Lower leg skin (tissue), 4 donors: ENCODE data around the gene AP1M1. TPM values are rescaled to one million over a fixed set of nuclear protein-coding genes. Genes with fewer than 3 reads are reported as not detected.

Experiments
- DNase-seq, 2 donors: peaks; one replicate each; pipeline ENCODE4 v3.0.0-alpha.2; 2019; ENCODE audit warnings: low spot score in 2 of 2
- H3K4me3 ChIP-seq: fragments of 200-600 bp; sonication (generic); 2 replicates; pipeline ENCODE4 v1.5.1; 2017; ENCODE audit warnings: mild to moderate bottlenecking, low read depth; ENCODE audit not compliant: poor library complexity, severe bottlenecking
- POLR2A ChIP-seq, 2 donors: fragments of 450-650 bp; IDR thresholded peaks; one replicate each; pipeline ENCODE4 v1.6.1; 2016 to 2017; ENCODE audit warnings: antibody characterized with exemption in 2 of 2, mild to moderate bottlenecking in 1 of 2, moderate library complexity in 1 of 2
- WGBS, 2 donors: methylation state at CpG; one replicate each; pipeline ENCODE4 v1.1.5; 2018; 5-methylcytosine and 5-hydroxymethylcytosine counted together
- intact Hi-C: fragments of 100-400 bp; cut with DNase I; formaldehyde crosslinking; loops from one replicate; pipeline ENCODE4 v1.15.0; 2023; ENCODE audit warnings: low total_unique reads
- total RNA-seq, 4 donors: library from RNA; depleted of rRNA; stranded (reverse); fragments of >200 nt; gene quantifications; one replicate each; pipeline ENCODE4 v1.1.0, GENCODE V29; 2016
- TF ChIP-seq, protein P1 (sequence below), 3 donors: fragments of 450-650 bp; IDR thresholded peaks; one replicate each; pipeline ENCODE4 v1.5.1; 2016; ENCODE audit warnings: antibody characterized with exemption in 3 of 3, mild to moderate bottlenecking in 3 of 3, moderate library complexity in 2 of 3

AP1M1 gene
- total RNA-seq, 4 donors from 2014 or later, result 47.2 to 66.9 (median 48.6) TPM

DNA sequence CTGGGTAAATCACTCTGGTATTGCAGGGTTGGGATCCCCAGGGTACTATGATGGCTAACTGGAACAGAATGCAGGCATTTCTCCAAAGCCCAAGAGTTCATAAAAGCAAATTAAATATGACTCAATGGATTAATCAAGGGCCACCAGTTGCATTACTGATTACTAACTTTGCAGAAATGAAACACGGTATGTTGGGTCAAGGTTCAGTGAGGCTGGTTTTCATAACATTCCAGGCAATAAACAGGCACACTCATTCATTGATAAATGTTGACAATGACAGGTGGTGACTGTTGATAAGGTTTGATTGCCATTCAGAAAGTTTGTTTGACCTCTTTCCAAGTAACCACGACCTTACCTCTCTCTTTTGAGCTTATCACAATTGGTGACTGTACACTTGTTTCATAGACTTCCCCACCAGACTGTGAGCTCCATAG is 506 bp upstream of the AP1M1 start:
- TF ChIP-seq POLR2A (IDR thresholded peaks at IDR 0.05), result no peak
- TF ChIP-seq, protein P1, sequence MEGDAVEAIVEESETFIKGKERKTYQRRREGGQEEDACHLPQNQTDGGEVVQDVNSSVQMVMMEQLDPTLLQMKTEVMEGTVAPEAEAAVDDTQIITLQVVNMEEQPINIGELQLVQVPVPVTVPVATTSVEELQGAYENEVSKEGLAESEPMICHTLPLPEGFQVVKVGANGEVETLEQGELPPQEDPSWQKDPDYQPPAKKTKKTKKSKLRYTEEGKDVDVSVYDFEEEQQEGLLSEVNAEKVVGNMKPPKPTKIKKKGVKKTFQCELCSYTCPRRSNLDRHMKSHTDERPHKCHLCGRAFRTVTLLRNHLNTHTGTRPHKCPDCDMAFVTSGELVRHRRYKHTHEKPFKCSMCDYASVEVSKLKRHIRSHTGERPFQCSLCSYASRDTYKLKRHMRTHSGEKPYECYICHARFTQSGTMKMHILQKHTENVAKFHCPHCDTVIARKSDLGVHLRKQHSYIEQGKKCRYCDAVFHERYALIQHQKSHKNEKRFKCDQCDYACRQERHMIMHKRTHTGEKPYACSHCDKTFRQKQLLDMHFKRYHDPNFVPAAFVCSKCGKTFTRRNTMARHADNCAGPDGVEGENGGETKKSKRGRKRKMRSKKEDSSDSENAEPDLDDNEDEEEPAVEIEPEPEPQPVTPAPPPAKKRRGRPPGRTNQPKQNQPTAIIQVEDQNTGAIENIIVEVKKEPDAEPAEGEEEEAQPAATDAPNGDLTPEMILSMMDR (IDR thresholded peaks at IDR 0.05), result no peak
- H3K4me3 ChIP-seq, result no peak overlapping the region
- no peak for DNase-seq
- intact Hi-C loops, result no loop called here
- 39 to 48% methylated on average over 2 of the region's 2 CpGs for WGBS, 2 donors

DNA sequence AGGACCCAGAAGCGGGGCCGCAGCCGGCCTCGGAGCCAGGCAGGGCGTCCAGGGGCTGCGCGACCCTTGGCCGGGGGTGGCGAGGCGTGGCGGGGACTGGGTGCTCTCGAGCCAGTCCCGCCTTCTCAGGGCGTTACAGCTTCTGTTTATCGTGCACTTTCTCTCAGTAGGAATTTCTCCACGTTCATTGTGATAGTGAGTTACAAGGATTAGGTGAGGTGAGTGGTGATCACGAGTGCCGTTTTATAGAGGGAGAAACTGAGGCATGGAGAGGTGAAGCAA is 600 bp downstream of the AP1M1 start:
- 0 to 4% methylated on average over 7 to 13 of the region's 18 CpGs for WGBS, 2 donors
- no peak for TF ChIP-seq POLR2A (IDR thresholded peaks at IDR 0.05)
- TF ChIP-seq, protein P1 (IDR thresholded peaks at IDR 0.05), result no peak
- intact Hi-C loops, result no loop called here
- peak overlapping the region; percentile 78 for H3K4me3 ChIP-seq
- DNase-seq, result no peak

DNA sequence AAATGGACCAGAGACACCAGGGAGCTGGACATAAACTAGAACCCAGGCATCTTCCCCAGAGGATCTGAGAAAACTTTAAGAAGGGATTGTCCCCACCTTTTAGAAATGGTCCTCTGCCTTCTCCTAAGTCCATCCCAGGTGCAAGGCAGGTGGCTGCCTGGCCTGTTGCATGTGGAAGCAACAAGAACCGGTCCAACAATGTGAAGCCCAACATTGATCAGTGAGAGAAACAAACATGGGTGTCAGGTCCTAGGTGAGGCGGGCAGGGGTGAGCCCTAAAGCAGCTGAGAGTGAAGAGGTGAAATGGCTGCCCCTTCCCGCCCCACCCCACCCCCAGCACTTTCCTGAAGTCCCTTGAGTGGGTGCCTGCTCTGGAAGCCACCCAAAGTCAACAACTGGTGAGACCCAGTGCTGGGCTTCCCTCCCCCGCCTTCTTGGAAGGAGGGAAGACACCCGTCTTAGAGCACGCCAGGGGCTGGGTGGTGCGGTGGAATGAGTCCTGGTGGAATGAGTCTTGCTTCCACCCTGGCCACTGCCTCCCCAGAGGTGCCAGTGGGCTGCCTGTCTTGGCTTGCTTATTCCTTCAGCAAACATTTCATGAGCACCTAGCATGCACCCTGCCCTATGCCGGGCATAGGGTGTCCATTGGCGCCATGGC is 1.7 kb downstream of the AP1M1 start:
- intact Hi-C loops, result no loop called here
- 75 to 79% methylated on average over 9 of the region's 9 CpGs for WGBS, 2 donors
- no peak overlapping the region for H3K4me3 ChIP-seq
- no peak for DNase-seq
- TF ChIP-seq, protein P1 (IDR thresholded peaks at IDR 0.05), result no peak
- no peak for TF ChIP-seq POLR2A (IDR thresholded peaks at IDR 0.05)

DNA sequence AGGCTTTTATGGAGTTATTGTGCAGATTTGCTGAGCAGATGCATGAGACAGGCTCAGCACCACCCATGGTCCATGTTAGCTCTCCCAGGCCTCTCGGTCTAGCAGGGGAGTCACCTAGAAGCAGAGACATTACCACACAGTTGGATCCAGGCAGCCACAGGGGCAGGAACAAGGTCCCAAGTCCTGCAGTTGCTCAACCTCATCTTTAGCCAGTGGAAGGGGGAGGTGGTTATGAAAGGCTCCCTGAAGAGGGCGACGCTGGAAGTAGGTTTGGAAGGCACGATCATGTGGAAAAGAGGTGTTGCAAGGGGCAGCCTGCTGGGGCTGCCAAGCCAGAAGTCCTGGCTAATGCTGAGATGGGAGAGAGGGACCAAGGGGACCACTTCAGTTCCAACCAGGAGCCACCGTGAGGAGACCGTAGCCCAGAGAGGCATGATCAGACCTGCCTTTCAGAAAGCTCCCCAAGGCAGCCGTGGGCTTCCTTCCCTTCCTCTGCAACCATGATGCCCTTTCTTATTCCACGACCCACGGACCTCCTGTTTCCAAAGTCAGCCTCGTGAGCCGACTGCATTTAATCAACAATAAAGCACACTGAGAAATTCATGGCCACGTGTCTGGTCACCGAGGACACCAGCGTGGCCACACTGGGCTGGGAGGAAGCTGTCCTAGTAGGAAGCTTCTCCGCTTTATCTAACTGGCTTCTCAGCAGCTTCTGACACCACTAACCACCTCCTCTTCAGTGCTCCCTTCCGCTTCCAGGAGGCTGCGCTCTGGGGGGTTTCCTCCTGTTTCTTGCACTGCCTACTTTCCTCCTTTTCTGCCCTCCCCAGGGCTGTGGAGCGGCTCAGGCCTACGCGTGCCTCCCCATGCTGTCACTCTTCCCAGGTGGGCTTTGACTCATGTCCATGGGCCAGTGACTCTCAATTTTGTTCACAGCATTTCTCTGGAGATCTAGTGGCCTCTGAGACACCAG is 2.6 kb downstream of the AP1M1 start:
- TF ChIP-seq POLR2A (IDR thresholded peaks at IDR 0.05), result no peak
- TF ChIP-seq, protein P1 (IDR thresholded peaks at IDR 0.05), result no peak
- 76 to 80% methylated on average over 20 of the region's 20 CpGs for WGBS, 2 donors
- intact Hi-C loops, result no loop called here
- peak in 1 of 2 donors; percentile 46 for DNase-seq
- no peak overlapping the region for H3K4me3 ChIP-seq

DNA sequence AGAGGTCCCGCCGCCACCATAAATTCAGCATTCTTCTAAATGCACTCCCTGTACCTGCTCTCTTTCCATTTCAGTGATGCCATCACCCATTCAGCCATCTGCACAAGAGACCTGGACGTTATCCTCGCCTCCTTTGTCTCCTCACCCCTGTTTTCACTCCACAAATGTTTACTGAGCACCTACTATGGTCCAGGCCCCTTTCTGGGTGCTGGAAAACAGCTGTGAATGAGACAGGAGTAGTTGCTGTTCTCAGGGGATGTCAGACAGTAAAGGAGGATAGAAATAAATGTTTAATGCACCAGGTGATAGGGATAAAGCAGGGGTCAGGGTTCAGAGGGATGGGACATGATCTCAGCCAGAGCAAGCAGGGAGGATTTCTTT is 3.3 kb downstream of the AP1M1 start:
- intact Hi-C loops, result no loop called here
- 85 to 92% methylated on average over 4 of the region's 4 CpGs for WGBS, 2 donors
- TF ChIP-seq, protein P1 (IDR thresholded peaks at IDR 0.05), result no peak
- no peak for TF ChIP-seq POLR2A (IDR thresholded peaks at IDR 0.05)

More for the DNA sequence above, 3.3 kb downstream of the AP1M1 start:
- no peak overlapping the region for H3K4me3 ChIP-seq
- no peak for DNase-seq
